ENCODE data around the gene IBA57.

IBA57 gene

DNA sequence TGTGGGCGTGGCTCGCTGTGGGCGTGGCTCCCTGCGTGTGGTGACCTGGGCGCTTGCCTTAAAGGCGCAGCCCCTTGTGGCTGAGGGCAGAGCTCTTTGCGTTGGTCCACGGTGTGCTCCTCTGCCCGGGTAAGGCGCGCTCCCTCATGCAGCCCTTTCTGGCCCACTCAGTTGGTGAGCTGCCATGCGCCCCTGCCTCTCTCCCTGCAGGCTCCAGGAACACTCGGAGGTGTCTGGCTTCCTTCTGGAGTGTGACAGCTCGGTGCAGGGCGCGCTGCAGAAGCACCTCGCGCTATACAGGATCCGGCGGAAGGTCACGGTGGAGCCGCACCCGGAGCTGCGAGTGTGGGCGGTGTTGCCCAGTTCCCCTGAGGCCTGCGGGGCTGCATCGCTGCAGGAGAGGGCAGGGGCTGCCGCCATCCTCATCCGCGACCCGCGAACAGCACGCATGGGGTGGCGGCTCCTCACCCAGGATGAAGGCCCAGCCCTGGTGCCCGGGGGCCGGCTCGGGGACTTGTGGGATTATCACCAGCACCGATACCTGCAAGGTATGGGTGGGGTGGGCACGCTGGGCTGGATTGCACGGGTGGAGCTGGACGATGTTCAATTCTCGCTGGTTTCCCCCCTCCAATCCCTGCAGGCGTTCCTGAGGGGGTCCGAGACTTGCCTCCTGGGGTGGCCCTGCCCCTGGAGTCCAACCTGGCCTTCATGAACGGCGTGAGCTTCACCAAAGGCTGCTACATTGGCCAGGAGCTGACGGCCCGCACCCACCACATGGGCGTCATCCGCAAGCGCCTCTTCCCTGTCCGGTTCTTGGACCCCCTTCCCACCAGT lies 9.1 kb downstream of the IBA57 start:
- H3K4me3 ChIP-seq (ENCODE audit: low read depth, low read length) = no peak overlapping the region
- in situ Hi-C loops (cut with HindIII; ENCODE audit: low sequenced_read_pairs) = no loop called here
- DNase-seq (ENCODE audit: low read depth, low spot score) = no peak
- TF ChIP-seq, protein P1, sequence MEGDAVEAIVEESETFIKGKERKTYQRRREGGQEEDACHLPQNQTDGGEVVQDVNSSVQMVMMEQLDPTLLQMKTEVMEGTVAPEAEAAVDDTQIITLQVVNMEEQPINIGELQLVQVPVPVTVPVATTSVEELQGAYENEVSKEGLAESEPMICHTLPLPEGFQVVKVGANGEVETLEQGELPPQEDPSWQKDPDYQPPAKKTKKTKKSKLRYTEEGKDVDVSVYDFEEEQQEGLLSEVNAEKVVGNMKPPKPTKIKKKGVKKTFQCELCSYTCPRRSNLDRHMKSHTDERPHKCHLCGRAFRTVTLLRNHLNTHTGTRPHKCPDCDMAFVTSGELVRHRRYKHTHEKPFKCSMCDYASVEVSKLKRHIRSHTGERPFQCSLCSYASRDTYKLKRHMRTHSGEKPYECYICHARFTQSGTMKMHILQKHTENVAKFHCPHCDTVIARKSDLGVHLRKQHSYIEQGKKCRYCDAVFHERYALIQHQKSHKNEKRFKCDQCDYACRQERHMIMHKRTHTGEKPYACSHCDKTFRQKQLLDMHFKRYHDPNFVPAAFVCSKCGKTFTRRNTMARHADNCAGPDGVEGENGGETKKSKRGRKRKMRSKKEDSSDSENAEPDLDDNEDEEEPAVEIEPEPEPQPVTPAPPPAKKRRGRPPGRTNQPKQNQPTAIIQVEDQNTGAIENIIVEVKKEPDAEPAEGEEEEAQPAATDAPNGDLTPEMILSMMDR (IDR thresholded peaks at IDR 0.05; ENCODE audit: low read depth, low read length) = no peak

- no peak overlapping the region for H3K4me3 ChIP-seq (ENCODE audit: low read depth, low read length)
- in situ Hi-C loops (cut with HindIII; ENCODE audit: low sequenced_read_pairs) = no loop called here
- no peak for DNase-seq (ENCODE audit: low read depth, low spot score)
- TF ChIP-seq, protein P1 (IDR thresholded peaks at IDR 0.05; ENCODE audit: low read depth, low read length) = no peak
These were observed 9.9 kb downstream of the IBA57 start for GRCh38 chr1:228175316-228176023.

GRCh38 chr1:228176024-228176395 lies 10.4 kb downstream of the IBA57 start:
- TF ChIP-seq, protein P1 (IDR thresholded peaks at IDR 0.05; ENCODE audit: low read depth, low read length) = no peak
- H3K4me3 ChIP-seq (ENCODE audit: low read depth, low read length) = no peak overlapping the region
- in situ Hi-C loops (cut with HindIII; ENCODE audit: low sequenced_read_pairs) = no loop called here
- no peak for DNase-seq (ENCODE audit: low read depth, low spot score)

- DNase-seq (ENCODE audit: low read depth, low spot score) = no peak
- in situ Hi-C loops (cut with HindIII; ENCODE audit: low sequenced_read_pairs) = no loop called here
- TF ChIP-seq, protein P1 (IDR thresholded peaks at IDR 0.05; ENCODE audit: low read depth, low read length) = no peak
- H3K4me3 ChIP-seq (ENCODE audit: low read depth, low read length) = no peak overlapping the region
These were observed 11.0 kb downstream of the IBA57 start for GRCh38 chr1:228176461-228177182.

DNA sequence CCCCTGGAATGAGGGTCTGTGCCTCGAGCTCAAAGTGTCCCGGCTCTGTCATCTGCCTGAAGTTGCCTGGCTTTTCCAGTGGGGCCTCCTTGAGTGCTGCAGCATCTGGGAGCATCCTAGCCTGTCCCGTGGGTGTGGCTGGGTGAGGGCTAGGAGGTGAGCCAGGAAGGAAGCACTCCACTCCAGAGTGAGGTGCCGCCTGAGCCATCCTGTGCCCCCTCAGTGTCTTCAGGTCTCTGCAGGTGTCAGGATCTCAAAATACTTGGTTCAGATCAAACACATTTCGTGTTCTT lies 11.5 kb downstream of the IBA57 start:
- in situ Hi-C loops (cut with HindIII; ENCODE audit: low sequenced_read_pairs) = no loop called here
- H3K4me3 ChIP-seq (ENCODE audit: low read depth, low read length) = no peak overlapping the region
- DNase-seq (ENCODE audit: low read depth, low spot score) = no peak
- TF ChIP-seq, protein P1 (IDR thresholded peaks at IDR 0.05; ENCODE audit: low read depth, low read length) = no peak

DNA sequence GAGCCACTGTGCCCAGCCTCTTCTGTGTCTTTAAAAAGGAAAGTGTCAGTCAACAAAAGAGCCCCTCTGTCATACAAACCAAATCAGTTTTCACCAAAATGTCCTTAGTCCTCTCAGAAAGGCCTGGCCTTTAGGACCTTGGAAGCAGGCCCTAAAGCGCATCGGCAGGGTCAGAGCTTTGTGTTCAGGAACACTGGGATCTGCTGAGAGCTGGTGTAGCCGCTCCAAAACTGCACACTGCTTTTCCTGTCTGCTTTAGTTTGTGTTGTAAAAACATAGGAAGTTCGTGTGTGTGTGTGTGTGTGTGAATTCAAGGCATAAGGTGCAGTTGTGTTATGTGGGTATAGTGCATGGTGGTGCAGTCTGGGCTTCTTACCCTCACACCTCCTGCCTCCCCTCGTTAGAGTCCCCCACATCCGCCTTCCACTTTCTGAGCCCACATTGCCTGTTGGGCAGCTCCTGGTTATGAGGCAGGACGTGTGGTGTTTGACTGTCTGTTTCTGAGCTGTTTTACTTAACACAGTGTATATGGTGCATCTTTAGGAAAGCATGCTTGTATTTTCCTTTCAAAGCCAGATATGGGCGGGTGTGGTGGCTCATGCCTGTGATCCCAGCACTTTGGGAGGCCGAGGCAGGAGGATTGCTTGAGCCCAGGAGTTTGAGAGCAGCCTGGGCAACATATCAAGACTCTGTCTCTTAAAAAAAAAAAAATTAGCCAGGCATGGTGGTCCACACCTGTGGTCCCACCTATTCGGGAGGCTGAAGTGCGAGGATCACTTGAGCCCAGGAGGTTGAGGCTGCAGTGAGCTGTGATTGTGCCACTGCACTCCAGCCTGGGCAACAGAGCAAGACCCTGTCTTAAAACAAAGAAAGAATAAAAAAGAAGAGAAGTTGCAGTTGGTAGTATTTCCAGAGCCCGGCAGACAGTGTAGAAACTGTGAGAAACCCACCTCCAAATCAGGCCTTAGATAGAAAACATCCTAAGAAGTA lies 12.4 kb downstream of the IBA57 start:
- no peak overlapping the region for H3K4me3 ChIP-seq (ENCODE audit: low read depth, low read length)
- DNase-seq (ENCODE audit: low read depth, low spot score) = no peak
- in situ Hi-C loops (cut with HindIII; ENCODE audit: low sequenced_read_pairs) = no loop called here
- TF ChIP-seq, protein P1 (IDR thresholded peaks at IDR 0.05; ENCODE audit: low read depth, low read length) = no peak

All from astrocyte of the spinal cord (primary cell).